A549 (cell line): ENCODE measurements around the gene TESK2.

Experiments used
- ESRRA ChIP-seq: fragments of 150-350 bp; IDR thresholded peaks from 2 replicates; pipeline ENCODE4 v1.6.1; 2014; ENCODE audit warnings: mild to moderate bottlenecking, low read length, borderline replicate concordance
- JUN ChIP-seq, 2 experiments: fragments of >200 bp; sonication (Bioruptor Twin); formaldehyde crosslinking; IDR thresholded peaks; 2 replicates in 1 of 2; 3 replicates in 1 of 2; pipeline ENCODE4 v1.6.1; 2016 to 2017
- NFE2L2 ChIP-seq: fragments of 150-350 bp; conservative IDR thresholded peaks from 2 replicates; pipeline ENCODE4 v1.6.1; 2014; ENCODE audit warnings: low read length
- NR3C1 ChIP-seq: fragments of >200 bp; sonication (Bioruptor Twin); formaldehyde crosslinking; IDR thresholded peaks from 3 replicates; pipeline ENCODE4 v1.6.1; 2017
- RAD21 ChIP-seq, 2 experiments: fragments of >200 bp in 1 of 2; sonication (Bioruptor Twin) in 1 of 2; formaldehyde crosslinking in 1 of 2; IDR thresholded peaks in 1 of 2; conservative IDR thresholded peaks in 1 of 2; 2 replicates in 1 of 2; 3 replicates in 1 of 2; pipeline ENCODE4 v1.6.1; 2012 to 2018; ENCODE audit warnings: inconsistent platforms in 1 of 2
- RCOR1 ChIP-seq: fragments of 150-350 bp; IDR thresholded peaks from 2 replicates; pipeline ENCODE4 v1.6.1; 2014; ENCODE audit warnings: antibody characterized with exemption, low read length, low read depth
- RNF2 ChIP-seq: fragments of 200-600 bp; sonication (generic); IDR thresholded peaks from 2 replicates; pipeline ENCODE4 v1.6.1; 2016; ENCODE audit warnings: low read depth, mild to moderate bottlenecking, antibody characterized with exemption, moderate library complexity, borderline replicate concordance
- ZC3H11A ChIP-seq: fragments of 450-650 bp; IDR thresholded peaks from 2 replicates; pipeline ENCODE4 v1.6.1; 2014; ENCODE audit warnings: antibody characterized with exemption, mild to moderate bottlenecking
- TF ChIP-seq, protein P1 (sequence below): fragments of >200 bp; sonication (Bioruptor Twin); formaldehyde crosslinking; IDR thresholded peaks from 3 replicates; pipeline ENCODE4 v1.5.1; 2016
- TF ChIP-seq, protein P2 (sequence below): IDR thresholded peaks from 2 replicates; pipeline ENCODE4 v1.6.1; 2012; ENCODE audit warnings: low read depth, borderline replicate concordance
- TF ChIP-seq, protein P3 (sequence below): fragments of 200-600 bp; sonication (generic); IDR thresholded peaks from 2 replicates; pipeline ENCODE4 v1.6.1; 2016; ENCODE audit warnings: antibody characterized with exemption, mild to moderate bottlenecking, moderate library complexity

DNA sequence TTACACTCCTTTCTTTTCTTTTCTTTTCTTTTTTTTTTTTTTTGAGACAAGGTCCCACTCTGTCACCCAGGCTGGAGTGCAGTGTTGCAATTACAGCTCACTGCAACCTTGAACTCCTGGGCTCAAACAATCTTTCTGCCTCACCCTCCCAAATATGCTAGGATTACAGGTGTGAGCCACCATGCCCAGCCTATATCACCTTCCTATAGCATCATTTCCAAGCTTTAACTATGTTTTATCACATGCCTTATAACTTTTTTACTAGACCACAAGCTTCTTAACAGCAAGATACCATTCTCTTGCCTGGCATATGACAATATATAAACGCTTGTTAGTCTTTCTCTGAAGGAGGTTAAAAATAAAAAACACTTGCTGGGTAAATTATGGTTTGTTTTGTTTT is 95.4 kb downstream of the TESK2 start:
- TF ChIP-seq ZC3H11A, result no peak
- TF ChIP-seq, protein P1, sequence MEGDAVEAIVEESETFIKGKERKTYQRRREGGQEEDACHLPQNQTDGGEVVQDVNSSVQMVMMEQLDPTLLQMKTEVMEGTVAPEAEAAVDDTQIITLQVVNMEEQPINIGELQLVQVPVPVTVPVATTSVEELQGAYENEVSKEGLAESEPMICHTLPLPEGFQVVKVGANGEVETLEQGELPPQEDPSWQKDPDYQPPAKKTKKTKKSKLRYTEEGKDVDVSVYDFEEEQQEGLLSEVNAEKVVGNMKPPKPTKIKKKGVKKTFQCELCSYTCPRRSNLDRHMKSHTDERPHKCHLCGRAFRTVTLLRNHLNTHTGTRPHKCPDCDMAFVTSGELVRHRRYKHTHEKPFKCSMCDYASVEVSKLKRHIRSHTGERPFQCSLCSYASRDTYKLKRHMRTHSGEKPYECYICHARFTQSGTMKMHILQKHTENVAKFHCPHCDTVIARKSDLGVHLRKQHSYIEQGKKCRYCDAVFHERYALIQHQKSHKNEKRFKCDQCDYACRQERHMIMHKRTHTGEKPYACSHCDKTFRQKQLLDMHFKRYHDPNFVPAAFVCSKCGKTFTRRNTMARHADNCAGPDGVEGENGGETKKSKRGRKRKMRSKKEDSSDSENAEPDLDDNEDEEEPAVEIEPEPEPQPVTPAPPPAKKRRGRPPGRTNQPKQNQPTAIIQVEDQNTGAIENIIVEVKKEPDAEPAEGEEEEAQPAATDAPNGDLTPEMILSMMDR, result no peak
- TF ChIP-seq, protein P2, sequence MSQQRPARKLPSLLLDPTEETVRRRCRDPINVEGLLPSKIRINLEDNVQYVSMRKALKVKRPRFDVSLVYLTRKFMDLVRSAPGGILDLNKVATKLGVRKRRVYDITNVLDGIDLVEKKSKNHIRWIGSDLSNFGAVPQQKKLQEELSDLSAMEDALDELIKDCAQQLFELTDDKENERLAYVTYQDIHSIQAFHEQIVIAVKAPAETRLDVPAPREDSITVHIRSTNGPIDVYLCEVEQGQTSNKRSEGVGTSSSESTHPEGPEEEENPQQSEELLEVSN, result no peak
- TF ChIP-seq JUN (IDR thresholded peaks at IDR 0.05), result no peak
- TF ChIP-seq RAD21 (conservative IDR thresholded peaks at IDR 0.05 in 1 of 2, IDR thresholded peaks at IDR 0.05 in 1 of 2), result no peak
- TF ChIP-seq RCOR1, result no peak
- no peak for TF ChIP-seq NFE2L2
- TF ChIP-seq RNF2, result no peak
- TF ChIP-seq NR3C1, result no peak
- no peak for TF ChIP-seq ESRRA
- TF ChIP-seq, protein P3, sequence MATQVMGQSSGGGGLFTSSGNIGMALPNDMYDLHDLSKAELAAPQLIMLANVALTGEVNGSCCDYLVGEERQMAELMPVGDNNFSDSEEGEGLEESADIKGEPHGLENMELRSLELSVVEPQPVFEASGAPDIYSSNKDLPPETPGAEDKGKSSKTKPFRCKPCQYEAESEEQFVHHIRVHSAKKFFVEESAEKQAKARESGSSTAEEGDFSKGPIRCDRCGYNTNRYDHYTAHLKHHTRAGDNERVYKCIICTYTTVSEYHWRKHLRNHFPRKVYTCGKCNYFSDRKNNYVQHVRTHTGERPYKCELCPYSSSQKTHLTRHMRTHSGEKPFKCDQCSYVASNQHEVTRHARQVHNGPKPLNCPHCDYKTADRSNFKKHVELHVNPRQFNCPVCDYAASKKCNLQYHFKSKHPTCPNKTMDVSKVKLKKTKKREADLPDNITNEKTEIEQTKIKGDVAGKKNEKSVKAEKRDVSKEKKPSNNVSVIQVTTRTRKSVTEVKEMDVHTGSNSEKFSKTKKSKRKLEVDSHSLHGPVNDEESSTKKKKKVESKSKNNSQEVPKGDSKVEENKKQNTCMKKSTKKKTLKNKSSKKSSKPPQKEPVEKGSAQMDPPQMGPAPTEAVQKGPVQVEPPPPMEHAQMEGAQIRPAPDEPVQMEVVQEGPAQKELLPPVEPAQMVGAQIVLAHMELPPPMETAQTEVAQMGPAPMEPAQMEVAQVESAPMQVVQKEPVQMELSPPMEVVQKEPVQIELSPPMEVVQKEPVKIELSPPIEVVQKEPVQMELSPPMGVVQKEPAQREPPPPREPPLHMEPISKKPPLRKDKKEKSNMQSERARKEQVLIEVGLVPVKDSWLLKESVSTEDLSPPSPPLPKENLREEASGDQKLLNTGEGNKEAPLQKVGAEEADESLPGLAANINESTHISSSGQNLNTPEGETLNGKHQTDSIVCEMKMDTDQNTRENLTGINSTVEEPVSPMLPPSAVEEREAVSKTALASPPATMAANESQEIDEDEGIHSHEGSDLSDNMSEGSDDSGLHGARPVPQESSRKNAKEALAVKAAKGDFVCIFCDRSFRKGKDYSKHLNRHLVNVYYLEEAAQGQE, result no peak
